Measurements from ENCODE around the gene IL17A.

IL17A gene

DNA sequence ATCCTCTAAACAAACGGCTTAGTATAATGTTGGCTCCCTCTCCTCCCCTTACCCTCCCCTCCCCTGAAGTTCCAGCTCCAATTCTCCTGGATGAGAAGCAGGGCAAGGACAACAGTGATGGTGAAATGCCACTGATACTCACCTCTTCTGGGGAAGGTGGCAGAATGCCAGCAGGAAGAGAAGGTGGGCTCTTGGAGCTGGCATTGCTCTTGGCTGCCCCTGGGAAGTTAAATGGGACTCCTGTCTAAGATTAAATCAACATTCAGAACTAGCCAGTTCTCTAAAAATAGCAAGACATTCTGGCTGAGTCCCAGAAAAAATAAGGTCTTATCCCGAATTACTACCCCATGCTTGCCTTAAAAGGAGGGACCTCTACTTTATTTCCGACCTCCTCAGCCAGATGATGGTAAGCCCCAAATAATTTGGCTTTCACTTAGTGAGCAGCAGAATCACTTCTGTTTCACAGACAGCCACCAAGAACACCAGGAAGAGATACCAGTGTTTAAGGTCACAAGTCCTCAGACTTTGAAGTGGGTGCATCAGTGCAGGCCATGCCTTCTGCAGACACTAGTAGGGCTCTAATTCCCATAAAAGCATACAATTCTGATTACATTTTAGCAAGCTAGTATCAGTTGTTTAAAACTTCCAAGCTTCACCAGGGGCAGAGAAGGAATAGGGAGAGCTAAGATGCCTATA lies 46.0 kb upstream of the IL17A start:
- no peak overlapping the region for H3K9ac ChIP-seq (ENCODE audit: low read depth, low read length)
- peaks cover 3% of the 10 kb centered on the region for H3K9me3 ChIP-seq (ENCODE audit: insufficient read depth, low read length, severe bottlenecking)
- TF ChIP-seq EZH2 (IDR thresholded peaks at IDR 0.05; ENCODE audit: borderline replicate concordance, low read depth, low read length, severe bottlenecking): no peak
- TF ChIP-seq, protein P1, sequence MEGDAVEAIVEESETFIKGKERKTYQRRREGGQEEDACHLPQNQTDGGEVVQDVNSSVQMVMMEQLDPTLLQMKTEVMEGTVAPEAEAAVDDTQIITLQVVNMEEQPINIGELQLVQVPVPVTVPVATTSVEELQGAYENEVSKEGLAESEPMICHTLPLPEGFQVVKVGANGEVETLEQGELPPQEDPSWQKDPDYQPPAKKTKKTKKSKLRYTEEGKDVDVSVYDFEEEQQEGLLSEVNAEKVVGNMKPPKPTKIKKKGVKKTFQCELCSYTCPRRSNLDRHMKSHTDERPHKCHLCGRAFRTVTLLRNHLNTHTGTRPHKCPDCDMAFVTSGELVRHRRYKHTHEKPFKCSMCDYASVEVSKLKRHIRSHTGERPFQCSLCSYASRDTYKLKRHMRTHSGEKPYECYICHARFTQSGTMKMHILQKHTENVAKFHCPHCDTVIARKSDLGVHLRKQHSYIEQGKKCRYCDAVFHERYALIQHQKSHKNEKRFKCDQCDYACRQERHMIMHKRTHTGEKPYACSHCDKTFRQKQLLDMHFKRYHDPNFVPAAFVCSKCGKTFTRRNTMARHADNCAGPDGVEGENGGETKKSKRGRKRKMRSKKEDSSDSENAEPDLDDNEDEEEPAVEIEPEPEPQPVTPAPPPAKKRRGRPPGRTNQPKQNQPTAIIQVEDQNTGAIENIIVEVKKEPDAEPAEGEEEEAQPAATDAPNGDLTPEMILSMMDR (IDR thresholded peaks at IDR 0.05; ENCODE audit: borderline replicate concordance, extremely low read depth, low read length, poor library complexity, severe bottlenecking): no peak
- H3K4me2 ChIP-seq (ENCODE audit: insufficient read depth, low read length): no peak overlapping the region
- no peak overlapping the region for H3K27ac ChIP-seq (ENCODE audit: low read length)
- H3K79me2 ChIP-seq (ENCODE audit: insufficient read depth, low read length): no peaks in the 10 kb centered on the region
- H3K36me3 ChIP-seq (ENCODE audit: insufficient read depth, low read length): no peaks in the 10 kb centered on the region
- H3K27me3 ChIP-seq (ENCODE audit: insufficient read depth, low read length, poor library complexity): no peaks in the 10 kb centered on the region
- ATAC-seq (ENCODE audit: insufficient read depth, low read depth) (peak; percentile 50; the same call in 1 of the 3 replicates), DNase-seq (no peak)
- H4K20me1 ChIP-seq (ENCODE audit: insufficient read depth, low read length): no peaks in the 10 kb centered on the region
- H2AFZ ChIP-seq (ENCODE audit: low read depth, low read length): no peak overlapping the region
- H3K4me3 ChIP-seq (ENCODE audit: low read depth in 1 of 2, low read length in 2 of 2): no peak overlapping the region
- 0 out of 2 replicates have a peak, but pooled peaks cover 1% of the 10 kb centered on the region for H3K4me1 ChIP-seq (ENCODE audit: insufficient read depth, low read length)

DNA sequence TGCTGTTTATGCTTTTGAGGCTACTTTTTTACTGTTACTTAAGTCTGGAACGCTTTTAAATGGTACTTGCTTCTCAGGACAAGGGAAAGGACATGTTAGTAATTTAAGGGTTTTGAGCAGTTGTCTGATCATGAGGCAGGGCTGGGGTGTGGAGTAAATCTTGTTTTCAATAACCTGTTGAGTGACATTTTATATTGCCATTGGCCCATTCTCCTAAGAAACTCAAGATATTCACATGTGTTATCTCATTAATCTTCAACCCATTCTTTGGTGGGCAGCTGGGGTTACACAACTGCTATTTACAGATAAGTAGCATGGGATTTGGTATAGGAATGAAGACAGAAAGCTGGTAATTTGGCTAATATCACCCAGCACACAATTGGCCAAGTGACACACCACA lies 44.6 kb upstream of the IL17A start:
- 0 out of 2 replicates have a peak, but pooled peaks cover 5% of the 10 kb centered on the region for H3K4me1 ChIP-seq (ENCODE audit: insufficient read depth, low read length)
- peaks cover 3% of the 10 kb centered on the region for H3K9me3 ChIP-seq (ENCODE audit: insufficient read depth, low read length, severe bottlenecking)
- no peaks in the 10 kb centered on the region for H3K36me3 ChIP-seq (ENCODE audit: insufficient read depth, low read length)
- H3K4me3 ChIP-seq (ENCODE audit: low read depth in 1 of 2, low read length in 2 of 2): no peak overlapping the region
- ATAC-seq (ENCODE audit: insufficient read depth, low read depth) (no peak), DNase-seq (no peak)
- no peak overlapping the region for H2AFZ ChIP-seq (ENCODE audit: low read depth, low read length)
- H3K4me2 ChIP-seq (ENCODE audit: insufficient read depth, low read length): no peak overlapping the region
- no peak overlapping the region for H3K27ac ChIP-seq (ENCODE audit: low read length)
- H3K27me3 ChIP-seq (ENCODE audit: insufficient read depth, low read length, poor library complexity): no peaks in the 10 kb centered on the region
- no peaks in the 10 kb centered on the region for H3K79me2 ChIP-seq (ENCODE audit: insufficient read depth, low read length)
- H3K9ac ChIP-seq (ENCODE audit: low read depth, low read length): no peak overlapping the region
- no peaks in the 10 kb centered on the region for H4K20me1 ChIP-seq (ENCODE audit: insufficient read depth, low read length)
- no peak for TF ChIP-seq EZH2 (IDR thresholded peaks at IDR 0.05; ENCODE audit: borderline replicate concordance, low read depth, low read length, severe bottlenecking)
- TF ChIP-seq, protein P1 (IDR thresholded peaks at IDR 0.05; ENCODE audit: borderline replicate concordance, extremely low read depth, low read length, poor library complexity, severe bottlenecking): no peak

DNA sequence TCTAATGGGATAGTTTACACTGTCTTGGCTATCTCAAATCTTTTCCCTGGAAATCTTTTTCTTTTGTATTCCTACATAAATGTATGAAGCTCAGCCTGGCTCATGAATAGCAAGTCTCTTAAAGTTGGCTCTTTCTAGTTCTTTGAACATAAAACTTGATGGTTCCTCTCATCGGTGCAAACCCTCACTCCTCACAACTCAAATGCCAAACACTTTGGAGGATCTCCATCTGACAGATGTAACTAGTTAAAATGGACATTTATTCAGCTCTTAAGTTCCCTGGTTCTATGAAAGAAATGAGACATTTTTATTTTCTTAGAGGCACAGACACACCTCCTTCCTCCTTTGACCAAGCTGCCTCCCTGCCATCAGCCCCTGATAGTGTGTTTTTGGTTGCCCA lies 43.6 kb upstream of the IL17A start:
- Histone ChIP-seq H4K20me1 (ENCODE audit: insufficient read depth, low read length) (no peaks in the 10 kb centered on the region), H3K4me1 (ENCODE audit: insufficient read depth, low read length) (0 out of 2 replicates have a peak, but pooled peaks cover 5% of the 10 kb centered on the region), H3K4me3 (ENCODE audit: low read depth in 1 of 2, low read length in 2 of 2) (no peak overlapping the region), H3K79me2 (ENCODE audit: insufficient read depth, low read length) (no peaks in the 10 kb centered on the region), H2AFZ (ENCODE audit: low read depth, low read length) (no peak overlapping the region), H3K9ac (ENCODE audit: low read depth, low read length) (no peak overlapping the region), H3K36me3 (ENCODE audit: insufficient read depth, low read length) (no peaks in the 10 kb centered on the region), H3K27ac (ENCODE audit: low read length) (no peak overlapping the region), H3K9me3 (ENCODE audit: insufficient read depth, low read length, severe bottlenecking) (peaks cover 3% of the 10 kb centered on the region), H3K4me2 (ENCODE audit: insufficient read depth, low read length) (no peak overlapping the region), H3K27me3 (ENCODE audit: insufficient read depth, low read length, poor library complexity) (no peaks in the 10 kb centered on the region)
- TF ChIP-seq, protein P1 (IDR thresholded peaks at IDR 0.05; ENCODE audit: borderline replicate concordance, extremely low read depth, low read length, poor library complexity, severe bottlenecking): no peak
- no peak for TF ChIP-seq EZH2 (IDR thresholded peaks at IDR 0.05; ENCODE audit: borderline replicate concordance, low read depth, low read length, severe bottlenecking)
- no peak for DNase-seq
- ATAC-seq (ENCODE audit: insufficient read depth, low read depth): no peak
